IPS-15b (cell line): ENCODE results near the gene ARHGAP11A.
A peak's percentile ranks its signal among the peaks of the same experiment; 100 is the strongest.

Experiments
- H3K27me3 ChIP-seq: one replicate; pipeline ENCODE4 v1.6.1; 2013; ENCODE audit warnings: low read length; ENCODE audit not compliant: control insufficient read depth, insufficient read depth
- H3K36me3 ChIP-seq: one replicate; pipeline ENCODE4 v1.6.1; 2013; ENCODE audit warnings: low read length; ENCODE audit not compliant: control insufficient read depth, insufficient read depth
- H3K4me1 ChIP-seq: one replicate; pipeline ENCODE4 v1.6.1; 2013; ENCODE audit warnings: mild to moderate bottlenecking, low read length; ENCODE audit not compliant: control insufficient read depth, insufficient read depth
- H3K4me3 ChIP-seq: one replicate; pipeline ENCODE4 v1.5.1; 2013; ENCODE audit warnings: low read depth, low read length
- H3K9ac ChIP-seq: one replicate; pipeline ENCODE4 v1.6.1; 2013; ENCODE audit warnings: low read depth, mild to moderate bottlenecking, low read length
- H3K9me3 ChIP-seq: one replicate; pipeline ENCODE4 v1.6.1; 2013; ENCODE audit warnings: mild to moderate bottlenecking, low read length; ENCODE audit not compliant: control insufficient read depth, insufficient read depth

ARHGAP11A gene

DNA sequence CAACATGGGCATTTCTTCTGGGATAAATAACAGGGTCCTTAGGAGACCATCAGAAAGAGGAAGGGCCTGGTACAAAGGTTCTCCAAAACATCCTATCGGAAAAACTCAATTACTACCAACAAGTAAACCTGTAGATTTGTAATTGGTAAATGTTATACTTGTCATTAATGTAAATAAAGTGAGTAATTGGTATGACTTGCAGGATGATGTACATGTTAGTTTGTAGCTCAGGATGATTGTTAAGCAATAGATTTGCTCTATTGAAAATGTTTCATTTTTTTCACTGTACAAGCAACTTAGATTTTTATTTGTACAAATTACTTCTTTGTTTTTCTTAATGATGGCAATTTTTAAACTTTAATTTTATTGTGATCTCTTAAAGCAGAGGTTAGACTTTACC is 22.4 kb downstream of the ARHGAP11A start:
- no peak overlapping the region for H3K4me3 ChIP-seq
- H3K4me1 ChIP-seq, result peaks cover 5% of the 10 kb centered on the region
- no peak overlapping the region for H3K9ac ChIP-seq
- peaks cover 16% of the 10 kb centered on the region for H3K36me3 ChIP-seq
- H3K27me3 ChIP-seq, result no peaks in the 10 kb centered on the region
- H3K9me3 ChIP-seq, result no peaks in the 10 kb centered on the region

DNA sequence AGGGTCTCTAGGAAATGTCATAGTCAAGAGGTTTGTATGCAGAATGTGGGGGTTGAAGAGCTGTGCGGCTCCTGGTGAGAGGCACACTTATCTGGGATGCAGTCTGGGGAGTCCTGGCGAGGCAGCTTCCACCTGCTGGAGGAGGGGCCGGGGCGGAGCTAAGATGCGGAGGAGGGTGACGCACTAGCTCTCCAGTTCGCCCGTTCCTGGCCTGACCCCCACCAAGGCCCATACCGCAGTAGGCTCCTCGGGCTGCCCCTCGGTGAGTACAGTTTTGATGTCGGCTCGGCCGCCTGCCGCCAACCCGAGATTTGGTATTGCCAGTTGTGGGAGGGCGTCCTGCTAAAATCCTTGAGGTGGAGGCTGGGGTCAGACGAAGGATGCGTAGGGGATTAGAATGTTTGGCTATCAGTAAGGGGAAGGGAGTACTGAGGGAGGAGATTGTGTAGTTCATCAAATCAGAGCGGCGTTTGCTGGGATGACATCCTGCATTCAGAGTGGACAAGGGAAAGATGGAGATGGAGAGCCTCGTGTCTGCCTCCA is 26.3 kb downstream of the ARHGAP11A start, which contains the start of gene SCG5:
TSS of gene SCG5 (plus strand) at position 194 of the 543 bp plus-strand sequence. CDS start 1,883 bp downstream, outside the sequence.
- H3K4me3 ChIP-seq, result peak within 1 kb of the TSS; percentile 77
- H3K36me3 ChIP-seq, result no peaks in the 10 kb centered on the region
- H3K27me3 ChIP-seq, result no peaks in the 10 kb centered on the region
- no peaks in the 10 kb centered on the region for H3K9me3 ChIP-seq
- peak within 1 kb of the TSS; percentile 67 for H3K9ac ChIP-seq
- H3K4me1 ChIP-seq, result peaks cover 12% of the 10 kb centered on the region

DNA sequence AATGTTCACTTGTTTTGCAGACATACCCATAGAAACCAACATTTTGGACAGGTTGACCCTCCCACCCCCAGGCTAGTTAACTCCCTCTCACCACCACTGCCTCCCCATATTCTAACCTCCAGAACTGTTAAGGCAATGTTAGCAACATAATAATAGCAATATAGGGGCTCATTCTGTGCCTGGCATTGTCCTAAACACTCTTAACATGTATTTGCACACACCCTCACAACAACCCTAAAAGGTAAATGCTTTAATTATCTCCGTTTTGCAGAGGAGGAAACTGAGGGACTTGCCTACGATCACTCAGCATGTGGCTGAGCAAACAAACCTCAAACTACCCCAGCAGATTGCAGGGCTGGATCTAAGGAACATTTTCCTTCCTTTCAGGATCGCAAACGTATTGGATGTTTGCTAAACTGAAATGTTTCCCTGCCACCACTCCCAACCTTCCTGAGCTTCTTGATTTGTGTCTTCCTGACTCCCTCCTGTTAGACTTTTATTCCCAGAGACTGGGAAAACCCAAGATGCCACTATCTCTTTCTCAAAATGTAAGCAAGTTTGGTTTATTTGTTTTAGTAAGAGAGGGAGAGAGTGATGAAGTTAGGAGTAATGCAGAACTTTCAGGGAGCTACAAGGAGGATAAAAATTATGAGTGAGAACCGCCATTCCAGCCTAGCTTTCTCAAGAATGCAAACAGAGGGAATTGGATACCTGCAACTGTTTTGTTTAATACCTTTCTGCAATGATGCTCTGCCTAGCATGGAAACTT is 27.5 kb downstream of the ARHGAP11A start:
- H3K9me3 ChIP-seq, result no peaks in the 10 kb centered on the region
- H3K27me3 ChIP-seq, result no peaks in the 10 kb centered on the region
- H3K9ac ChIP-seq, result no peak overlapping the region
- H3K4me3 ChIP-seq, result peak overlapping the region; percentile 18
- H3K36me3 ChIP-seq, result no peaks in the 10 kb centered on the region
- peaks cover 12% of the 10 kb centered on the region for H3K4me1 ChIP-seq

DNA sequence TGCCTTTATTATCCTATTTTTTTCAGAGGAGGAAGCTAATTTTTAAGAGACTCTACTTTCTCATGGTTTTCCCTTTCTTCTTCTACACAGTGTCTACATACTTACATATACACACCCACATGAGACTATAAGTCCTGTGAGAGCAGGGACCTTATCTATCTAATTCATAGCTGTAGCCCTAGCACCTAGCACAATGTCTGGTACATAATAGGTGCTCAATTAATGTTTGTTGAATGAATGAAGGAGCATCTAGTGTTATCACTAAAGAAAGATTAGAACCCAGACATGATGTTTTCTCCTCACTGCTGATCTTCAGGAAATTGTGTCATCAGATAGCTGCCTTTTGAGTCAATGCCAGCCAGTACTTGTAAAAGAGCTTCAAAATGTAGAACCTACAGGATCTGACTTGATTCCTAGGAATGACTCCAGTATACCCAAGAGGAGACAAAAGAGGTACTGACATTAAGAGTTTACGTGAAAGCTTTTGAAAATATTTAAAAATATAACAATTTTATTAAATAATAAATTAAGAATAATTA is 28.7 kb downstream of the ARHGAP11A start:
- peaks cover 12% of the 10 kb centered on the region for H3K4me1 ChIP-seq
- H3K27me3 ChIP-seq, result no peaks in the 10 kb centered on the region
- H3K9me3 ChIP-seq, result no peaks in the 10 kb centered on the region
- H3K9ac ChIP-seq, result no peak overlapping the region
- H3K36me3 ChIP-seq, result no peaks in the 10 kb centered on the region
- H3K4me3 ChIP-seq, result no peak overlapping the region

DNA sequence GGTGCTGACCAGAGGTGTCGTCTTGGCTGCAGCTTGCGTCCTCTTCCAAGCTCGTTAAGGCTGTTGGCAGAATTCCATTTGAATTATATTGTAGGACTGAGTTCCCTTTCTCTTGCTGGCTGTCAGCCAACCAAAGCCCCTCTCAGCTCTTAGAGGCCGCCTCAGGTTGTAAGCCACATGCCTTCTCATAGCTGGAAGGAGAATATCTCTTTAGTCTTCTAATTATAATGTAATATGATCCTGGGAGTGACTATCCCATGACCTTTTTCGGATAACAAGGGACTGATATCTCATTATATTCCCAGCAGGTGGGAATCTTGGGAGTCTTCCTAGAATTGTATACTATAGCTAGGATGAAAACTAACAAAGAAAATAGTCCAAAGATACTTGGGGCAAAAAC is 31.0 kb downstream of the ARHGAP11A start:
- H3K36me3 ChIP-seq, result no peaks in the 10 kb centered on the region
- no peaks in the 10 kb centered on the region for H3K27me3 ChIP-seq
- no peaks in the 10 kb centered on the region for H3K9me3 ChIP-seq
- H3K4me3 ChIP-seq, result no peak overlapping the region
- H3K9ac ChIP-seq, result no peak overlapping the region
- peaks cover 10% of the 10 kb centered on the region for H3K4me1 ChIP-seq

DNA sequence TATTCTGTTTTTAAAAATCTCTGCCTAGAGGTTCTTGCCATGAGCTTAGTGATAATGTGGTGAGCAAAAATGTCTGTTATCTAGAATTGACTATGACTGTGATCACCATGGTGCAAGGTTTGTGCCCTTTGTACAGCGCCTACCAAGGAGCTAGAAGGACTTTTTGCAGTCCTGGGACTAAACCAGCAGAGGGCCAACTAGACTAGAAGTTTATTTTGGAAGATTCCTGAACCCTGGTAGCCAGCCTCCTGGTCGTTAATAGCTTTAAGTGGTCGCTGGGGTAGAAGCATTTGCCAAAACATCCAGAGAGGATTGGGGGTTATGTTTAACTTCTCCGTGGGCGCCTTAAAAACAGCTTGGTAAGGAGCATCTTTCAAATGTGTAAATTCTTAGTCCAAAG is 34.0 kb downstream of the ARHGAP11A start:
- Histone ChIP-seq H3K4me3 (no peak overlapping the region), H3K9ac (no peak overlapping the region), H3K9me3 (no peaks in the 10 kb centered on the region), H3K4me1 (peaks cover 17% of the 10 kb centered on the region), H3K36me3 (no peaks in the 10 kb centered on the region), H3K27me3 (no peaks in the 10 kb centered on the region)

DNA sequence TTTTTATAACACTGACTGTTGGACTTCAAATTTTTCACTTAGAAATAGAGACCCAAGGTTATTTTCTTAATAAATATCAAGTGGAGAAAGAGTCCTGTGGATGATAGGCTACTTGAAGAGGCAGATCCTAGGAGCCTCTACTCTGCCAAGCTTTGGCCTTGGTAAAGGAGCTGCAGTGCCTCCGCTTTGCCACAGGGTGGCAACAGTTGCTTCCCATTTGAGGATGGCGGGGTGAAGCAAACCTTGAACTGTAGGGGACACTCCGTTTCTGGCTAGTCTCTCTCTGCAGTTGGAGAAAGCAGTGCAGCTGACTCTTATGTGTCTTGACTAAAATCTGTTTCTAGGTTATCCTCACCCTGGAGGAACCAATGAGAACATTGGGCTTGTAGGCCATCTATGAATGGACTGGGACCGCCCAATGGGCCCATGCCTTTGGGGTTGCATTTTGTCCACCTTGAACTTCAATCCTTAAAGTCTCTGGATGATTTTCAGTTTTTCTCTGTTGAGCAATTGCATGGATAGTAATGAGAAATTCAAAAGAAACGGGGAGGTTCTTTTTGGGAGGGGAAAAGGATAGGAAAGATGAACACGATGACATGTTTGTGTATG is 36.0 kb downstream of the ARHGAP11A start:
- H3K4me3 ChIP-seq, result no peak overlapping the region
- H3K9ac ChIP-seq, result no peak overlapping the region
- H3K4me1 ChIP-seq, result peaks cover 21% of the 10 kb centered on the region
- no peaks in the 10 kb centered on the region for H3K36me3 ChIP-seq
- H3K9me3 ChIP-seq, result no peaks in the 10 kb centered on the region
- H3K27me3 ChIP-seq, result no peaks in the 10 kb centered on the region

DNA sequence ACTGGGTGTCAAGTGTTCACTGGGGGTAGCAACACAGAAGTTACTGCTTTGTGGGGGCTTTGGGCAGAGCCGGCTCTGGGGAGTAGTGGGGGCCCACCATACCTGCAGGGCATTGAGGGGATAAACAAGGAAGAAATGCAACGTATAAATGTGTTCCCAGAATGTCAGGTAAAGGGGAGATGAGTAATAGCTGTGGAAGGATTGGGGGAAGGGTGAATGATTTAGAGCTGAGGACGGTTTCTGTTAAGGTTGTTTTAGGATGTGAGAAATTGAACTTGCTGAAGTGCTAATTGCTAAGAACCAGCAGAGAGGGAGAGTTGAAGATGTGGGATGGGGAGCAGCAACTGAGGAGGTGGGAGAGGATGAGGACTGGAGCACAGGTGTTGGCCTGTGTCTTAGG is 36.9 kb downstream of the ARHGAP11A start:
- Histone ChIP-seq H3K9ac (no peak overlapping the region), H3K4me3 (no peak overlapping the region), H3K27me3 (no peaks in the 10 kb centered on the region), H3K4me1 (peaks cover 21% of the 10 kb centered on the region), H3K9me3 (no peaks in the 10 kb centered on the region), H3K36me3 (no peaks in the 10 kb centered on the region)

DNA sequence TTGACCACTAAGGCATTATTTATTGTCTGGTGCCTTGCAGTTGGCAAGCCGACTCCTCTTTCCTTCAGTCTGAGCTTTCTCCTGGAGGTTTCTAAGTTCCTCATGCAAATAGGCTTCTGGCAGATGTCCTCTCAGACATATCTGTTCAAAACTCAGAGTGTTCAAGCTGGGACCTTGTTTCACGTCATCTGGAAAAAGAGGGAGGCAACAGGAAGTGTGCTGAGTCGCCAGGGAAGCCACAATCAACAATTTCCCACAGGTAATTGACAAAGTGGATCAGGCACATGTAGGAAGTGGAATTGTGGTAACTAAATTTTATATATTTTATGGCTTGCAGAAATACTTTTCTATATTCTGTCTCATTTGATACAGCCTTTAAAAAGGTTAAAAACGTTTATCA is 40.8 kb downstream of the ARHGAP11A start:
- Histone ChIP-seq H3K36me3 (no peaks in the 10 kb centered on the region), H3K27me3 (no peaks in the 10 kb centered on the region), H3K4me3 (no peak overlapping the region), H3K4me1 (peaks cover 21% of the 10 kb centered on the region), H3K9ac (no peak overlapping the region), H3K9me3 (no peaks in the 10 kb centered on the region)

DNA sequence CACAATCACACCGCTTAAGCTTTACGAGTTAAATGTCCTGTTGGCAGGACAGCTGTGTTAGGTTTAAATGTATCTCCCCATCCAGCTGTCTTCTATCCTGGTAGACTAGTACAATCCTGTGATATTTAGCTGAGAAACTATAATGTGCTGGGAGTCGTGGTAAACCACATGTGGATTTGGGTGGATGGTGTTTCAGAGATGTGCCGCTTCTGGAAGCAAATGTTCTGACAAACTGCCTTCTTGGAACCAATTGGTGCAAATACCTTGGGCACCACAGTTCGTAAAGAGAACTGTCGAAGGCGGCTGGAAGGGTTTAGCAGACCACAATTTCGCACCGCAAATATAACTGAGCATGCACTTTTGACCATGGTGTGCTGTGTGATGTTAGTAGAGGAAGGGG is 41.2 kb downstream of the ARHGAP11A start:
- no peaks in the 10 kb centered on the region for H3K36me3 ChIP-seq
- H3K27me3 ChIP-seq, result no peaks in the 10 kb centered on the region
- peaks cover 19% of the 10 kb centered on the region for H3K4me1 ChIP-seq
- no peak overlapping the region for H3K4me3 ChIP-seq
- H3K9ac ChIP-seq, result no peak overlapping the region
- no peaks in the 10 kb centered on the region for H3K9me3 ChIP-seq

DNA sequence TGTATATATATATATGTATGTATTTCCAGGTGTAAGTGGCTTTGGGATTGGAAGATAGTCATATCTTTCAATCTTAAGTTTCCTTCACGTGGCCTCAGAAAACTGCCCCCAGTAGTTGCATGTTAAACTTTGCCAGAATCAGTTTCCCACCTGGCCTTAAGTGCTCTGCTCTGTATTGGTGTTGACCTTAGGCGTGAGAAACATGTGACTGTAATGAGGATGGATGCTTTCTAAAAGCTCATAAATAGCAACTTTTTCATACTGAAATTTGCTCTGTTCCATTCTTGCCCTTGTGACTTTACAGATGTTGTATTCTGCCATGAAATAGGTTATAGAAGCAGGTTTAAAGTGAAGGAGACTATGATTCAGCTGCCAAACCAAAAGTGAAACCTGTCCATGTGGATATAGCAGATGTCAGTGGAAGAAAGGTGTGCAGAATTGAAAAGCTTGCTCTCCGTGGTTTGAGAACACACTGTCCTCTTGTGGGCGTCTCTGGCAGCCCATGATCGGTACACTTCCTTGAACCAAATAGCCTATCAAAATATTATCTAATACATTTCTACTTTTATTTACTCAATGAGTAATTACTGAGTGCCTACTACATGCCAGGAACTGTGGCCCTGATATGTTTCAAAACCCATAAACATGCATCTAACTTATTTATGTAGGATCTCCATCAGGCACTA is 42.0 kb downstream of the ARHGAP11A start:
- no peaks in the 10 kb centered on the region for H3K36me3 ChIP-seq
- H3K9me3 ChIP-seq, result no peaks in the 10 kb centered on the region
- no peaks in the 10 kb centered on the region for H3K27me3 ChIP-seq
- no peak overlapping the region for H3K9ac ChIP-seq
- no peak overlapping the region for H3K4me3 ChIP-seq
- H3K4me1 ChIP-seq, result peaks cover 11% of the 10 kb centered on the region
